ENCODE results near the gene RIPOR3.
A peak's percentile ranks its signal among the peaks of the same experiment; 100 is the strongest.

Gene RIPOR3

GRCh38 chr20:50591233-50591852 lies 100.0 kb downstream of the RIPOR3 start:
- DNase-seq (ENCODE audit: low read depth): no peak
- no peak for TF ChIP-seq CTCF (conservative IDR thresholded peaks at IDR 0.05; ENCODE audit: low read depth, low read length)
- no peak overlapping the region for H3K4me3 ChIP-seq (ENCODE audit: low read length)

GRCh38 chr20:50590348-50590664 lies 101.0 kb downstream of the RIPOR3 start:
- no peak for TF ChIP-seq CTCF (conservative IDR thresholded peaks at IDR 0.05; ENCODE audit: low read depth, low read length)
- no peak for DNase-seq (ENCODE audit: low read depth)
- no peak overlapping the region for H3K4me3 ChIP-seq (ENCODE audit: low read length)

- DNase-seq (ENCODE audit: low read depth): no peak
- TF ChIP-seq CTCF (conservative IDR thresholded peaks at IDR 0.05; ENCODE audit: low read depth, low read length): no peak
- H3K4me3 ChIP-seq (ENCODE audit: low read length): no peak overlapping the region
These were observed 101.6 kb downstream of the RIPOR3 start for GRCh38 chr20:50589548-50590347.

GRCh38 chr20:50588034-50588736 lies 103.2 kb downstream of the RIPOR3 start:
- DNase-seq (ENCODE audit: low read depth): no peak
- no peak overlapping the region for H3K4me3 ChIP-seq (ENCODE audit: low read length)
- TF ChIP-seq CTCF (conservative IDR thresholded peaks at IDR 0.05; ENCODE audit: low read depth, low read length): peak; percentile 99

- DNase-seq (ENCODE audit: low read depth): no peak
- no peak overlapping the region for H3K4me3 ChIP-seq (ENCODE audit: low read length)
- no peak for TF ChIP-seq CTCF (conservative IDR thresholded peaks at IDR 0.05; ENCODE audit: low read depth, low read length)
These were observed 103.9 kb downstream of the RIPOR3 start for GRCh38 chr20:50587291-50587961.

- no peak for DNase-seq (ENCODE audit: low read depth)
- no peak overlapping the region for H3K4me3 ChIP-seq (ENCODE audit: low read length)
- no peak for TF ChIP-seq CTCF (conservative IDR thresholded peaks at IDR 0.05; ENCODE audit: low read depth, low read length)
These were observed 104.7 kb downstream of the RIPOR3 start for GRCh38 chr20:50586531-50587232.

Measured in retinal pigment epithelial cell (primary cell).